Activated CD4-positive, alpha-beta T cell treated with anti-CD3 and anti-CD28 coated beads, Interleukin-2, amount 50 U/mL, for 48 hours (primary cell): Measurements from ENCODE around the gene THSD7A.

Experiments used
- DNase-seq, 2 experiments: peaks; one replicate each; pipeline ENCODE4 v3.0.0-alpha.2; 2020

THSD7A gene

DNA sequence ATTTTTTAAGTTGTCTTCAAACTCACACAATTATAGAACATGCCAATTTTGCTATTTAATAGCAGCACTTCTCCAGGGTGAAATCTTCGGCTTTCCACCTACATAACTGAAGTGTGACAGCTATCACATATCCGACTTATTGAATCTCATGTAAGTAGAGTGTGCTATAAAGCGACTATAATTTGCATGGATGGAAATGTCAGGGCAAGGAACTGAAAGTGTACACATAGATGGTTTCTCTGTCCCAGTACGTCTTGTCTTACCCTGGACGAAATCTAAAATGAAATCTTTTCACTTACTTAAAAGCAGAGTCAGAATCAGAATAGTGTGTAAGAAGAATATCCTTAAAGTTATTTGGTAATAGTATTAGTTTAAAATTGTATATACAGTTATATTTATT lies 132.3 kb downstream of the THSD7A start:
- no peak for DNase-seq

GRCh38 chr7:11698384-11698871 lies 133.6 kb downstream of the THSD7A start:
- no peak for DNase-seq

DNA sequence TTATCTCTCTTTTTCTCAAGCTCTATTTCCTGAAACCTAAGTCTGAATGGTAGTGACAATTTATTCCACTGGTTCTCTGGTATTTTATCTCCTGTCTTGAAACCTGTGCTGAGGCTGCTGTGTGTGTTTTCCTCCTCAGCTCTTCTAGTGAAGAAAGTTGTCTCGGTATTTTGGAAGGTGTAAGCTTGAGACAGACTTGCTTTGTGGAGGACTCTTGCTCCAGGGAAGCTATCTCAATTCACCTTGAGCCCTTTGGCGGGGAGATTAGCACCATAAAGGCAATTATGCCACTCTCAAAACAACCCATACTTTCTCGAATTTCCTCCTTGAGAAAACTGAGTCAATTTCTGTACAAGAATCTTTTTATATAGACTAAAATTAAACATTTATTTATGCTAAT lies 141.6 kb downstream of the THSD7A start:
- DNase-seq: no peak

DNA sequence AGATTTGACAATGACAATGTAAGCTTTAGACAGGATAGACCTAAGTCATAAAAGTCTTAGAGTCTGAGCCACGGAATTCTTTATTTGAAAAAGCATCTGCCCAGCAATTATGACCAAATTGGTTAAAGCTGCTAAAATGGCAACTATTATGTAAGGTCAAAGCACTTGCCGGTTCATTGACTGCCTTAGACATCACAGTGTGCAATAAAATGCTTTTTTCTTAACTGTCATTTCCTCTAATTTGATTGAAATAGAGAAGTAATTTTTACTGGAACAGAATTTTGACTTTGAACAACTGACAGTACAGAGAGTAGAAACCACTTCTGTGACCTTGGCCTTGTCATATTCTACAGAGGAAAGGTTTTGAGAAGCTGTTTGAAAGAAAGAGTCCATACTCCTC lies 142.9 kb downstream of the THSD7A start:
- DNase-seq: no peak

GRCh38 chr7:11681461-11681860 lies 150.5 kb downstream of the THSD7A start:
- no peak for DNase-seq

DNA sequence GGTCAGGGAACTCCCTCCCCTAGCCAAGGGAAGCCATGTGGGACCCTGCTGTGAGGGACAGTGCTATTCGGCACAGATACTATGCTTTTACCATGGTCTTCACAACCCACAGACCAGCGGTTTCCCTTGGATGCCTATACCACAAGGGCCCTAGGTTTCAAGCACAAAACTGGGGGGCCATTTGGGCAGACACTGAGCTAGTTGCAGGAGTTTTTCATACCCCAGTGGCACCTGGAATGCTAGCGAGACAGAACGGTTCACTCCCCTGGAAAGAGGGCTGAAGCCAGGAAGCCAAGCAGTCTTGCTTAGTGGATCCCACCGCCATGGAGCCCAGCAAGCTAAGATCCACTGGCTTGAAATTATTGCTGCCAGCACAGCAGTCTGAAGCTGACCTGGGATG lies 156.8 kb downstream of the THSD7A start:
- no peak for DNase-seq

DNA sequence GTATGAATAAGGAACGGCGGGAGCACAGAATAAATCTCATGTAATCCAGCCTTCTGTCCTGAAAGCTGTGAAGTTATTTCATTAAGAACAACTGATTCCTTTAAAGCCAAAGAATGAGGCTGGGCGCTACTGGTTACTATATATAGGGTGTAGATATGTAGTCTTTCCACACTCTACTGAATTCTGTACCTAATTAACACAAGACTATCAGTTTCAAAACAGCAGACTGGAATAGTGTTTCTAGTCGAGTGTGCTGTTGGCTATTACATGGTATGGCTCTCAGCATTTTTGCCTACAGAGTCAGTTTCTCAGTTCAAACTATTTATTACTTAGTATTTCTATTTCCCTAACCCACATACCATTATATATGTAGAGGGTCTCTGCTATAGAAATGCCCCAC lies 163.3 kb downstream of the THSD7A start:
- DNase-seq: no peak

- DNase-seq: no peak
Observed at GRCh38 chr7:11667810-11668185, 164.2 kb downstream of the THSD7A start.

DNA sequence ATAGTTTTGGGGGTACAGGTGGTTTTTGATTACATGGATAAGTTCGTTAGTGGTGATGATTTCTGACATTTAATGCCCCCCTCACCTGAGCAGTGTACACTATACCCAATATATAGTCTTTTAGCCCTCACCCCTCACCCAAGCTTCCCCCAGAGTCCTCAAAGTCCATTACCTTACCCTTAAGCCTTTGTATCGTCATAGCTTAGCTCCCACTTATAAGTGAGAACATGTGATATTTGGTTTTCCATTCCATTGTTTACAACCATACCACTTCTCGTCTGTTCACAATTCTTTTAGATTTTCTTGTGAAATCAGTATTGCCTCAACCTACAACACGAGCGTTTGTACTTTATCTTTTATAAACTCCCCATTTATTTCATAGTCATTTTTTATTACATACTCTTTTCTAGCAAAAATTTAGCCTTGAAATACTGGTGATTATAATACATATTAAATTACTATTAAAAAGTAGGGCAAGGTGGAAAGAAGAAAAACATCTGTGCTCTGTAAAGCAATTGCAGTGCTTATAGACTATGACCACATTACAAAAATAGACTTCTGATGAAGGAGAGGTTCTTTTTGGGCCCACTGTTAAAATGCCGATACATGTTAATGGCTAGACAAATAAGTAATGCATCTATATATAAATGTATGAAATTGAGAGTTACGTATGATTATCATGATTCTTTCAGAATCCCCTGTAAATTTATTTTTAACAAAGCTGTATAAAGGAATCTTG lies 164.8 kb downstream of the THSD7A start:
- no peak for DNase-seq

DNA sequence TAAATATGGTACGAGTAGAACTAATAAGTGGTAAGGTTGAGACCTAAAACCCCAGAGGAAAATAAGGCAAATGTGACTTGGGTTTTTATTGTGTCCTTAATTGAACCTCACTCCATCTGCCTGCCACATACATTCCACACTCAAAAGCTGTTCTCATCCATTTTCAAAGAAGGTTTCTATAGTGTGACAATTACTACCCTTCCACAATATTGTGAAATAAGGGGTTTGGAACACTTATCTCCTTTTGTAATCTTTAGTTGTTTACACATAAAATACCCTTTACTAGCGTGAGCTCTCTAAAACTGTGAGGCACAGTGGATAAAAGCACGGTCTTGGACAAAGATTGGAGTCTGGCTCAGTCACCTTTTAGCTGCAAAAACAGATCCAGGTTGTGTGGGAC lies 166.6 kb downstream of the THSD7A start:
- no peak for DNase-seq

DNA sequence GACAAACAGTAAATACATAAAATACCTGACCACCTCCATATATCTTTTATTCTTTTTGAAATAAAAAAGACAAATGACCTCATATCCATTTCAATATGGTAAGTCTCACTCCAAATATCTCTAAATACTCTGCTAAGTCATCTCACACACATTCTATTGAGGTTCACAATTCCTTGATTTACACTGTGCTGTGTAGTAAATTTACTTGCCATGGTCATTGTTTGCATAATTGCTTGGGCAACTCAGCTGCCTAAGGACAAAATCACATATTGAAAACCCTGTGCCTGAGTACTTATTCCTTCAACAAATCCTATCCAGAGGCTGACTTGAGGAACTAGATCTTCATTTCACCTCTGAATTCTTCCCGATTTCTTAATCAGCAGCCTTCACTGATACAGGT lies 176.4 kb downstream of the THSD7A start:
- DNase-seq: no peak

DNA sequence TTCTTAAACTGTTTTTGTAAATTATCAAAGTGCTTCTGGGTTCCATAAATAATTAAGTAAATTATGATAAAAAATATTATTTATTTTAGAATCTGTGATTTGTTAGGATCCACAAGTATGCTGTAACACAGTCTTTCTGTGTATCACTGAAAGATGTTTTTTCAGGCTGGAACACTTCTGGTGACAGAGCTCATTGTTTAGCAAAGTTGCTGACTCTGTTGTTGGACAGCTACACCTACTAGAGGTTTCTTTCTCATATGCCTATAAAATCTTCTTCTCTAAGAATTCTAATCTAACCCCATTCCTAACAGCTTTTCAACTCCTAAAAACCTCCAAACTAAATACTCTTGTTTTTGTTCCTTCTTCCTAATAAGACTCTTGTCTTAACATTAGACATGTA lies 176.8 kb downstream of the THSD7A start:
- no peak for DNase-seq

GRCh38 chr7:11650500-11650899 lies 181.5 kb downstream of the THSD7A start:
- DNase-seq: no peak

DNA sequence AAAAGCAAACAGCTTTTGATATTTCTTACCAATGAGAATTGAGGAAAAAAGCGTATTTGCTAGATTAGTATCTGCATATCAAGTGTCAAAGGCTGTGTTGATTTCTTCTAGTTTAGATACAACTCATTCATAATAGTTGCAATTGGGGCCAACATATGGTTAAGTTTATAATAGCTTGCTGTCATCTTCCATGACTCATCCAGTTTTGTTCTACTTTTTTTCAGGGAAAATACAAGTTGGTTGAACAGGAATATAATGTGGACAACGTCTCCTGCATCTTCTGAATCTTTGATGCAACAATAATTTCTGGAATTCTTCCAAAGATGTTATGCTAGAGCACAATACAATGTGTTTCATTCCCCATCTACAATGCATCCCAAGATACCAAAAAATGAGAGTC lies 182.0 kb downstream of the THSD7A start:
- DNase-seq: no peak

DNA sequence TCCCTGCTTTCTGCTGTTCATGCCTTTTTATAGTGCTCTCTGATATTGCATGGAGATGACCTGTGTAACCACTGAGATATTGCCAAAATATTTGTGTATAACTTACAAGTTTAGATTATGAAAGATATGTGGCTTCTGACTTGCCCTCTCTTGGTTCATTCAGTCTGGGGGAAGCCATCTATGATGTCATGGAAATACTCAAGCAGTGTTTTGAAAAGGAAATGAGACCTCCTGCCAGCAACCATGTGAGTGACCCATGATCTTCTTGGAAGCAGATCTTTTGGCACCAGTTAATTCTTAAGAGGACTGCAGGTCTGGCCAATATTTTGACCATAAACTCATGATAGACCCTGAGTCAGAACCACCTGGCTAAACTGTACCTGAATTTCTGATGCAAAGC lies 183.0 kb downstream of the THSD7A start:
- no peak for DNase-seq

GRCh38 chr7:11648101-11648500 lies 183.9 kb downstream of the THSD7A start:
- DNase-seq: no peak

- no peak for DNase-seq
Observed at GRCh38 chr7:11642841-11643240, 189.2 kb downstream of the THSD7A start.

DNA sequence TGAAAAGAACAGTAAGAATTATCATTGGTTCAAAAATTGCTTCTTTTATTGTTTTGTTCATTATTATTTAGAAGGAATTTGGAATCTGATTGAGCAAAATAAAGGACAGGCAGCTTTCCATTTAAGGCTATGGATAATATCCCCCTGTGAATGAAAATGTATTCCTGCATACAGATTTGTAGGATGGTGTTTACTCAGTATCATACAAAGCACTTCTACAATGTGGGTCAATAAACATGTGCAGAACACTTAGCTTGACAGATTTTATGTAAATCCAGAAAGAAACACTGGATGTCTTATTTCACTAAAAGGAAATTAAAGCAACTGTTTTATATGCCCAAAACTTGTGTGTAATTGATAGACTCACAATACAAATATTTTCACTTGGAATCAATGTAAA lies 189.7 kb downstream of the THSD7A start:
- DNase-seq: no peak

DNA sequence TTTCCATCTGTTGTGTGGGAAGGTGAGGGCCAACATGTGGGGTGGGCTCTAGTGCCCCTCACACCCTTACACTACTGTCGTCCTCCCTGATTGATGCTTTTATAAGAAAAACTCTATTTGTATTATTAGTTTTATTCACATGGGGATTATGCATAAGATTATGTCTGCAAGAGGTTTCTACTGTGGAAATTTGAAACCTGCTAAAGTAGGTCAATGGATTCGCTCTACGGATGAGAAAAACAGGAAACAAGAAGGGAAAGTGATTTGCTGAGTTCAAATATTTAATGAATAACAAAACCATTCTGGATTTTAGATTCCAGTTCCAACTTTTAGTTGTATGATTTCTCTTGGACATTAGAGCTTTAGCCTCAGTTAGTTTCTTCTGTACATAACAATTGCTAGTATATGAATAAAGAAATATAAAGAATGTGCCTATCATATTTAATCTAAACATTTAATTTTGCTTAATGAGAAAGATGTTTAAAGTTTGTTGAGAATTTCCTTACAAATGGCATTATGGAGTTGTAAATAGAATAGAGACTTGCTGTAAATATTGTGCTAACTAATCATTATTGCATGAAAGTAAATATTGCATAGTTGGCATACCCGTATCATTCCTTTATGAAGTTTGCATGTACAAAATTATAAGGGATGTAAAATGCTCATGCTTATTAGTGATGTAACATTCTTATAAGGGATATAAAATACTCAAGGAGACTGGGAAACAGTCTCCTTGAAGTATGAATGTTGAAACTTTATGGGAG lies 193.8 kb downstream of the THSD7A start:
- DNase-seq: no peak

DNA sequence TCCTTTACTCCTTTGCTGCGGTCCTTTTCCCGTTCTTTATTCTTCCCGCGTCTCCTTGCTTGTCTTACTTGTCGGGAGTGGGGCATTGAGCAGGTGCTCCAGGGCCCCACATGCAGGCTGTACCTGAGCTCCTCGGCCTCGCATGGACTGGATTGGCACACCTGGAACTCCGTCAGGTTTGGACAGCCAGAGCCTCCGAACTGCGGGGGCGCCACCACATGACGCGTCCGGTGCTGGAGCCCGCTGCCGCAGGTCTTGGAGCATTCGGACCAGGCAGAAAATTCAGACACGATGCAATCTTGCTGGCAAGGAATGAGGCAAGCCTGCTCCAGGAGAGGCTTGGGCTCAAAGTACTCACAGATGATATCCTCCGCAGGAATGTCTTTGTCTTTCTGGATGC lies 195.7 kb downstream of the THSD7A start:
- DNase-seq: no peak

DNA sequence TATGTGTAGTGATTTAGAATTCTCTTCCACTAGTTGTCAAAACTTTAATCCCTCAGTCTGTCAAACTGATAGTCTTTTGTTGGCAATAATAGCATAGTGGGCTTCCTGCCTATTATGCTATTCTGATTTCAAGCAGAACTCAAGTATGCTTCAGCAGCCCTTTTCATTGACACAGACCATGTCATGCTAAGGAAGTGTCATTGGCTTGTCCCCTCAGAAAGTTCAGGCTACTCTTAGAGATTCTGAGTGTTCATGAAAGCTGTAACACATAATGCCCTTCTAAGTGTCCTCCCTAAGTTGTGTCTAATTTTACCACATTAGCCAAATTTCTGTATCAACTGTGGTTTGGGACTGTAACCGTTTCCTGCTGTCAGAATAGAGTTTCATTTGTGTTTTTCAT lies 198.7 kb downstream of the THSD7A start:
- no peak for DNase-seq

DNA sequence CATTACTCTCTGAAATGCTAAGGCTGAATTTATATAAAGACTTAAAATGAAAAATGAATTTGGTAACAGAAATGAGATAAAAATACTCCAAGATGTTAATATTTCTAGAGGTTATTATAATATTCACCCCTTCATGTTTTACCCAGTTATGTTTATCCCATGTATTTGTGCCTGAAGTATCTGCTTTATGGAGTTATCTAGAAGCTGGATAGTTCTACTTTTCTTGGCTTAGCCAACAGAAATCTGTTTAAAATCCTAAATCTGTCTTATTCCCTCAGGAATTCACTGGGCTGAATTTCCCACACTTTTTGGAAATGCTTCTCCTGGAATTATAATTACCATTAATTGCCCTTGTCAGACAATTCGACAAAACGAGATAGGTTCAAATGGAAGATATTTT lies 201.6 kb downstream of the THSD7A start:
- no peak for DNase-seq

- no peak for DNase-seq
Observed at GRCh38 chr7:11625669-11626068, 206.3 kb downstream of the THSD7A start.

- DNase-seq: no peak
Observed at GRCh38 chr7:11623093-11623678, 208.8 kb downstream of the THSD7A start.
